Measurements from ENCODE around the gene EBF3.

EBF3 gene

DNA sequence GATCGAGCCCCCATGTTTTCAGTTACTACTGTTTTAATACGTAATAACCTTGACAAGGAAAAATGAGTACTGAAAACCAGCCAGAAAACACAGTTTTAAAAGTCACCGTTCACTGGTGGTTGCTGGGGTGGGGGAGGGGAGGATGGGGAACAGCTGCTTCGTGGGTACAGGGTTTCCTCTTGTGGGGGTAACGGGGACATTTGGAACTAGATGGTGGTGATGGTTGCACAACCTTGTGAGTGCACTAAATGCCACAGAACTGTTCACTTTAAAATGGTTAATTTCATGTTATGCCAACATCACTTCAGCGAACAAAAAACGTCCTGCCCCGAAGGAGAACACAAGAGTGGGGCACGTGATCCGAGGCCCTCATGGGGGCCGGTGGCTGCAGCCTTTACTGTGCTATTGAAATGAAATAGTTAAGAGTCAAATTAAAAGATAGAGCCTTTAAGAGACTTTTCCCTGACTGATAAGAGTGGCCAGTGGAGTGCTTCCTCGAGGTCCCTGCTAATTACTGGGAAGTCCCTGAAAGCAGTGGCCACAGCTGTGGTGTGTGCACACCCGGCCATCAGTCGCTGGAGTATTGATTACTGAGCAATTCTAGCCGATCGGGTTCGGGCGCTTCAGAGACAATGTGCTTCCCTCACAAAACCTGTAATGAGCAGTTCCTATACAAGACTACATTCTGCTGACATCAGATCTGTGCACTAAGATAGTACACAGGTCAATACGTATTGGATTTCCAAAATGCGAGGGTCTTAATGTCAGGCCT, 80.3 kb downstream of the EBF3 start:
- ChIA-PET POLR2A (ENCODE audit: low non-redundant PET) (no interaction called here), CTCF (interaction anchor here (0.6 kb wide), 1 partner anchor 667 kb away, joined by 3 read pairs; no protein-coding TSS in a partner anchor)
- no peak for DNase-seq (ENCODE audit: low spot score)
- TF ChIP-seq, protein P1, sequence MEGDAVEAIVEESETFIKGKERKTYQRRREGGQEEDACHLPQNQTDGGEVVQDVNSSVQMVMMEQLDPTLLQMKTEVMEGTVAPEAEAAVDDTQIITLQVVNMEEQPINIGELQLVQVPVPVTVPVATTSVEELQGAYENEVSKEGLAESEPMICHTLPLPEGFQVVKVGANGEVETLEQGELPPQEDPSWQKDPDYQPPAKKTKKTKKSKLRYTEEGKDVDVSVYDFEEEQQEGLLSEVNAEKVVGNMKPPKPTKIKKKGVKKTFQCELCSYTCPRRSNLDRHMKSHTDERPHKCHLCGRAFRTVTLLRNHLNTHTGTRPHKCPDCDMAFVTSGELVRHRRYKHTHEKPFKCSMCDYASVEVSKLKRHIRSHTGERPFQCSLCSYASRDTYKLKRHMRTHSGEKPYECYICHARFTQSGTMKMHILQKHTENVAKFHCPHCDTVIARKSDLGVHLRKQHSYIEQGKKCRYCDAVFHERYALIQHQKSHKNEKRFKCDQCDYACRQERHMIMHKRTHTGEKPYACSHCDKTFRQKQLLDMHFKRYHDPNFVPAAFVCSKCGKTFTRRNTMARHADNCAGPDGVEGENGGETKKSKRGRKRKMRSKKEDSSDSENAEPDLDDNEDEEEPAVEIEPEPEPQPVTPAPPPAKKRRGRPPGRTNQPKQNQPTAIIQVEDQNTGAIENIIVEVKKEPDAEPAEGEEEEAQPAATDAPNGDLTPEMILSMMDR (conservative IDR thresholded peaks at IDR 0.05; ENCODE audit: low read depth): no peak
- H3K27ac ChIP-seq: no peak overlapping the region

DNA sequence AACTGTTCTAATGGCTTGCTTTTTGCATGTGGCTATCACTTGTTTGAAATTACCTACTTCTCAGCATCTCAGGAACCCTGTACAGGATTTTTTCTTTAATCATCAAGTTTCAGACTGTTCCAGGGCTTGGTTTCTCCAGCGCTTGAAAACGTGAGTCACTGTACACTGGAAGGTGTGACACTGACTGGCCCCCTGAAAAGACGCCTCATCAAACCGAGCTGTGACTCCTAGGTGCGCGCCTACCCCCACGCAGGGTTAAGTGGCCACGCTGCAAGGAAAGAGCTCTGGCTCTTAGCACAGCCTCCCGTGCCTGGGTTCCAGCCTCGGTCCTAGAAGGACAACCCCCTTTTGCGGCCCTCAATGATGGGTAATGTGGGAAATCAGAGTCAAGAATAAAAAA, 81.0 kb downstream of the EBF3 start:
- TF ChIP-seq, protein P1 (conservative IDR thresholded peaks at IDR 0.05; ENCODE audit: low read depth): no peak
- ChIA-PET POLR2A (ENCODE audit: low non-redundant PET) (no interaction called here), CTCF (no interaction called here)
- DNase-seq (ENCODE audit: low spot score): no peak
- H3K27ac ChIP-seq: no peak overlapping the region

DNA sequence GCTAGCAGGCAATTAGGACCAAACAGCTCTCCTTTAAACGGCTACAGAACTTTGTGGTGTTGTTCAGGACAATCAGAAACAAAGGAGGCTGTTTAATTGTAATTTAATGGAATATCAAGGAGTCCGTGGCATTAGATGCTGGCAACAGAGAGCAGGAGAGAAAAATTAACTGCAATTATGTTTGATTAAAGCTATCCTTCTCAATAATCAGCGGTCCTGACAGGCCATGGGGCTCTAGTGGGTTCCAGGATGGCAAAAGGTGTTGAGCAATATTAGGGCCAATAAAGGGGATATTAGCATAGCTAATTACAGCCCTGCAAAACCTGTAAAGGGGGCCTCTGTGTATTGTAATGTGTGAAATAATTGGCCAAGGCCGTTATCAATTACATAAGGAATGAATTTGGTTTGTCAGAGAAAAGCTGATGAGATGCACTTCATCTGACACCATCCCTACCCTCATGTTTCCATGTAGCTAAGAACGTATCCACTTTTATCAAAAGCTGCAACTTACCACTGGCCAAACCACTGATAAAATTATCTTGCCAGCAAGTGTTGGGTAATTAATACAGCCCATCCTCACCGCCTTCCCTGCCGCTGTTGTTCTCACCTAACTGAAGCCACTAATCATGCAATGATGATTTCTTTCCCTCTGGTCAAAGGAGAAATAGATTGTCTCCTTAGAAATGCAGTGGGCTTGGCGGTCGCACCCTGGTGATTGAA, 81.6 kb downstream of the EBF3 start:
- ChIA-PET CTCF (no interaction called here), POLR2A (ENCODE audit: low non-redundant PET) (no interaction called here)
- DNase-seq (ENCODE audit: low spot score): no peak
- no peak overlapping the region for H3K27ac ChIP-seq
- TF ChIP-seq, protein P1 (conservative IDR thresholded peaks at IDR 0.05; ENCODE audit: low read depth): no peak

DNA sequence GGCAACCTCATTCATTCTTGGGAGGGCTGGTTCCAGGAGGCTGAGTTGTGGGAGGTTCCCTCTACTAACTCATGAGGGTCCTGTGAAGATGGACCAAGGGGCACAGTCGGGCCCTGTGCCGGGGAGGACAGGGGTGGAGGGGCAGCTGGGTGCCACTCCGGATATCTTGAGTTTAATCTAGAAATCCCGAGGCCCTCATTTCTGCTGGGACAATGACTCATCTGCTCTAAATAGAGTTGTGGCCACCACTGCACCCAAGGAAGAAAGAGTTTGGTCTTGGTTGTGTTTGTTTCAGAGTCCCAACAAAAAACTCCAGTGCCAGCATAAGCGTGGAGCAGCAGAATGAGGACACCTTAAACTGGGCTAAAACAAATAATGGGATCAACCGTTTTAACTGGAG, 82.4 kb downstream of the EBF3 start:
- DNase-seq (ENCODE audit: low spot score): no peak
- TF ChIP-seq, protein P1 (conservative IDR thresholded peaks at IDR 0.05; ENCODE audit: low read depth): no peak
- ChIA-PET POLR2A (ENCODE audit: low non-redundant PET) (no interaction called here), CTCF (no interaction called here)
- H3K27ac ChIP-seq: no peak overlapping the region

DNA sequence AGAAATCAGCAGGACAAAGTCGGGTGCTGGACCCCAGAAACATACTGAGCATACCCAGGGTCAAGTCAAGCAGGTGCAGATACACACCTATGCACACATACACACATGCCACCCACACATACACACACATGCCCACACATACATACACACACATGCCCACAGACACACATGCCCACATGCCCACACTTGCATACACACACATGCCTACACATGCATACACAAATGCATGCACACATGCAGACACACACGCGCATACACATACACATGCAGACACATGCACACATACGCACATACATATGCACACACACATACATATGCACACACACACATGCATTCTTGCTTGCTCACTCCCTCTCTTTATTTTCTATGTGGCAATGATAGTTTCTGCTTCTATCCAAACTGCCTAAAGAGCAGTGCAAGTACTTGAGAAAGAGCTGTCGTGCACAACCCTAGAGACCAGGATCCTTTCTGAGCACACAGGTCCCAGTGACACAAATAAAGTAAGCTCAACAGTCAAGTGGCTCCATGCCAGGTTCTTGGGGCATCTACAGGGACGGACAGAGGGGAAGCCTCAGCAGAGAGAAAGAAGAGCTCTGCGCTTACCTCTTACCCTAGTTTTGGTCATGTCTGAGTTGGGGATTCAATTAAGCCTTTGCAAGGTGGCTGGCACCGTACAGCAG, 83.7 kb downstream of the EBF3 start:
- DNase-seq (ENCODE audit: low spot score): no peak
- TF ChIP-seq, protein P1 (conservative IDR thresholded peaks at IDR 0.05; ENCODE audit: low read depth): no peak
- CTCF ChIA-PET: interaction anchor here (2.7 kb wide), 1 partner anchor 9 kb away, joined by 10 read pairs; no protein-coding TSS in a partner anchor
- H3K27ac ChIP-seq: no peak overlapping the region
- POLR2A ChIA-PET (ENCODE audit: low non-redundant PET): no interaction called here

DNA sequence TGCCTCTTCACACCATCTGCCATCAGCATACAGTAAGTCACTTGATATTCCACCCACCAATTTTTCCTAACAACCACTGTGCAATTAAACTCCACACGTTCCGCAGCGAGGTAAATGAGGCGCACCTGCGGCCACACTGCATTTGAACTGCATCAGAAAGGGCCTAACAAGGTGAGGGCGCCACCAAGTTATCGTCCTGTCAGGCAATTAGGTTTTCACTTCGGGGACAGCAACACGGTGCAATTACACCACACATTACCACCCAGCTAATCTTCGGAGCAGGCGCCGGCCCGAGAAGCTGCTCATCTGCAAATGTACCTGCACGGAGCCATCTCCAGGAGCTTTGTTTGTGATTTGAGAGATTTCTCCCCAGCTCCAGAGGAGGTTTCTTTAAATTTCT, 84.4 kb downstream of the EBF3 start:
- TF ChIP-seq, protein P1 (conservative IDR thresholded peaks at IDR 0.05; ENCODE audit: low read depth): no peak
- H3K27ac ChIP-seq: no peak overlapping the region
- CTCF ChIA-PET: interaction anchor here (1.0 to 2.7 kb wide), 2 partner anchors 9 to 62 kb away, joined by 3 to 10 read pairs; no protein-coding TSS in a partner anchor
- POLR2A ChIA-PET (ENCODE audit: low non-redundant PET): no interaction called here
- no peak for DNase-seq (ENCODE audit: low spot score)
